Left ventricle myocardium superior (tissue), 1 donor: Measurements from ENCODE around the gene PNKD. TPM values are rescaled to one million over a fixed set of nuclear protein-coding genes. Genes with fewer than 3 reads are reported as not detected.

ENCODE experiments used
- ATAC-seq: fragments of 200-7000 bp; cut with Tn5 transposase; one replicate; pipeline ENCODE4 v1.9.1; 2020; ENCODE audit warnings: mild to moderate bottlenecking, moderate library complexity
- DNase-seq: peaks from one replicate; pipeline ENCODE4 v3.0.0-alpha.2; 2020
- intact Hi-C: fragments of 100-400 bp; cut with micrococcal nuclease; formaldehyde crosslinking; loops from one replicate; pipeline ENCODE4 v1.11.0; 2022
- total RNA-seq: library from RNA; stranded (reverse); fragmentation: NEBNext Ultra II Directional; extraction: Animal tissue kit (Norgen Biotek cat#: 25700); gene quantifications from one replicate; pipeline ENCODE4 v1.2.1, GENCODE V29; 2021
- donor health status: DM: no; HTN: yes; CAD: no; lungs with severe emphysema.

Gene PNKD
- total RNA-seq, 1 donor from 2014 or later, result 67.1 TPM

GRCh38 chr2:218255446-218255845 lies 14.9 kb upstream of the PNKD start:
- ATAC-seq, result no peak
- intact Hi-C loops, result no loop called here

GRCh38 chr2:218256612-218257350 lies 13.5 kb upstream of the PNKD start:
- intact Hi-C loops, result no loop called here
- ATAC-seq, result no peak
- no peak for DNase-seq

More at GRCh38 chr2:218255446-218255845, 14.9 kb upstream of the PNKD start:
- no peak for DNase-seq

GRCh38 chr2:218257390-218257981 lies 12.8 kb upstream of the PNKD start:
- intact Hi-C loops, result no loop called here
- ATAC-seq (no peak), DNase-seq (no peak)

- DNase-seq (peak; percentile 79), ATAC-seq (peak; percentile 78)
- intact Hi-C loops, result no loop called here
Observed at GRCh38 chr2:218259099-218259961, 11.0 kb upstream of the PNKD start.

- intact Hi-C loops, result no loop called here
- DNase-seq, result no peak
- ATAC-seq, result no peak
Observed at GRCh38 chr2:218260166-218260565, 10.2 kb upstream of the PNKD start.

- ATAC-seq (peak; percentile 26), DNase-seq (peak; percentile 66)
- intact Hi-C loops, result no loop called here
Observed at GRCh38 chr2:218260742-218261422, 9.4 kb upstream of the PNKD start, which contains the start of gene GPBAR1. Gene GPBAR1, plus strand, starts transcription at chr2:218261015. Its CDS starts 1,710 bp downstream, at chr2:218262725.

- no peak for DNase-seq
- ATAC-seq, result no peak
- intact Hi-C loops, result no loop called here
Observed at GRCh38 chr2:218261423-218262236, 8.7 kb upstream of the PNKD start.

- ATAC-seq, result no peak
- no peak for DNase-seq
- intact Hi-C loops, result no loop called here
Observed at GRCh38 chr2:218262237-218262600, 8.1 kb upstream of the PNKD start.

- DNase-seq (peak; percentile 58), ATAC-seq (no peak)
- intact Hi-C loops, result no loop called here
Observed at GRCh38 chr2:218262631-218263586, 7.4 kb upstream of the PNKD start.

GRCh38 chr2:218263817-218264641 lies 6.3 kb upstream of the PNKD start:
- DNase-seq (no peak), ATAC-seq (no peak)
- intact Hi-C loops, result no loop called here

- intact Hi-C loops, result no loop called here
Observed at GRCh38 chr2:218264773-218265561, 5.4 kb upstream of the PNKD start.

GRCh38 chr2:218265626-218266025 lies 4.7 kb upstream of the PNKD start:
- intact Hi-C loops, result no loop called here
- no peak for DNase-seq
- ATAC-seq, result no peak

More at GRCh38 chr2:218264773-218265561, 5.4 kb upstream of the PNKD start:
- DNase-seq (no peak), ATAC-seq (no peak)

GRCh38 chr2:218266316-218266979 lies 3.9 kb upstream of the PNKD start:
- ATAC-seq, result no peak
- DNase-seq, result no peak
- intact Hi-C loops, result no loop called here

- no peak for ATAC-seq
Observed at GRCh38 chr2:218267259-218267658, 3.1 kb upstream of the PNKD start.

GRCh38 chr2:218270721-218271486 lies 585 bp downstream of the PNKD start:
- intact Hi-C loops, result no loop called here
- ATAC-seq, result no peak
- DNase-seq, result no peak

More at GRCh38 chr2:218267259-218267658, 3.1 kb upstream of the PNKD start:
- DNase-seq, result no peak
- intact Hi-C loops, result no loop called here
